GM23338 (cell line): ENCODE results near the gene KIRREL3. TPM values are rescaled to one million over a fixed set of nuclear protein-coding genes. Genes with fewer than 3 reads are reported as not detected.

Experiments used
- ATAC-seq: fragments of 200-7000 bp; cut with Tn5 transposase; 3 replicates; pipeline ENCODE4 v1.9.1; 2020
- DNase-seq: peaks from one replicate; pipeline ENCODE4 v3.0.0-alpha.2; 2015; ENCODE audit warnings: low spot score
- H2AFZ ChIP-seq: fragments of 200-600 bp; sonication (generic); 2 replicates; pipeline ENCODE4 v1.8.0; 2016; ENCODE audit warnings: antibody characterized with exemption, mild to moderate bottlenecking, moderate library complexity
- H3F3A ChIP-seq: fragments of 200-600 bp; sonication (generic); replicated peaks from 2 replicates; pipeline ENCODE4 v1.8.0; 2017; ENCODE audit warnings: antibody characterized with exemption, mixed run types, low read depth
- H3K27ac ChIP-seq: fragments of 200-600 bp; sonication (generic); 2 replicates; pipeline ENCODE4 v1.6.1; 2016; ENCODE audit warnings: low read depth
- H3K27me3 ChIP-seq: fragments of 200-600 bp; sonication (generic); 2 replicates; pipeline ENCODE4 v1.8.0; 2016; ENCODE audit warnings: mild to moderate bottlenecking, mixed run types, moderate library complexity; ENCODE audit not compliant: insufficient read depth
- H3K36me3 ChIP-seq: fragments of 200-600 bp; sonication (generic); 2 replicates; pipeline ENCODE4 v1.8.0; 2016; ENCODE audit warnings: mild to moderate bottlenecking; ENCODE audit not compliant: insufficient read depth
- H3K4me1 ChIP-seq: fragments of 200-600 bp; sonication (generic); 2 replicates; pipeline ENCODE4 v1.8.0; 2016; ENCODE audit warnings: mild to moderate bottlenecking, moderate library complexity; ENCODE audit not compliant: insufficient read depth
- H3K4me2 ChIP-seq: fragments of 200-600 bp; sonication (generic); 2 replicates; pipeline ENCODE4 v1.7.1; 2017; ENCODE audit warnings: mixed run types
- H3K4me3 ChIP-seq: fragments of 200-600 bp; sonication (generic); 2 replicates; pipeline ENCODE4 v1.6.1; 2016; ENCODE audit warnings: mixed run types
- H3K79me2 ChIP-seq: fragments of 200-600 bp; sonication (generic); replicated peaks from 2 replicates; pipeline ENCODE4 v1.8.0; 2017; ENCODE audit warnings: mild to moderate bottlenecking; ENCODE audit not compliant: insufficient read depth
- H3K9me2 ChIP-seq: fragments of 200-600 bp; sonication (generic); 2 replicates; pipeline ENCODE4 v1.8.0; 2017; ENCODE audit not compliant: insufficient read depth
- H4K20me1 ChIP-seq: fragments of 200-600 bp; sonication (generic); replicated peaks from 2 replicates; pipeline ENCODE4 v1.8.0; 2017; ENCODE audit warnings: mild to moderate bottlenecking; ENCODE audit not compliant: insufficient read depth
- H3K27ac Mint-ChIP-seq: 2 replicates; pipeline ENCODE4 v1.8.0; 2020; ENCODE audit warnings: inconsistent platforms, mild to moderate bottlenecking, moderate library complexity, mixed read lengths
- H3K27me3 Mint-ChIP-seq: 3 replicates; pipeline ENCODE4 v1.8.0; 2022; ENCODE audit warnings: low read depth, mild to moderate bottlenecking, moderate library complexity, mixed read lengths, inconsistent platforms; ENCODE audit not compliant: insufficient read depth, poor library complexity
- H3K36me3 Mint-ChIP-seq: 3 replicates; pipeline ENCODE4 v1.8.0; 2021; ENCODE audit warnings: low read depth, mild to moderate bottlenecking, inconsistent platforms, moderate library complexity, mixed read lengths
- H3K4me1 Mint-ChIP-seq: 3 replicates; pipeline ENCODE4 v1.8.0; 2020; ENCODE audit warnings: mild to moderate bottlenecking, inconsistent platforms, mixed read lengths
- H3K4me3 Mint-ChIP-seq: 3 replicates; pipeline ENCODE4 v1.8.0; 2021; ENCODE audit warnings: moderate library complexity, mild to moderate bottlenecking, inconsistent platforms, mixed read lengths
- H3K9me3 Mint-ChIP-seq: 3 replicates; pipeline ENCODE4 v1.8.0; 2020; ENCODE audit warnings: moderate library complexity, mild to moderate bottlenecking, inconsistent platforms, mixed read lengths
- CREB1 ChIP-seq: fragments of 250-450 bp; sonication (Bioruptor Pico); IDR thresholded peaks from 2 replicates; pipeline ENCODE4 v1.5.0; 2020; ENCODE audit warnings: low read depth, mild to moderate bottlenecking, moderate library complexity
- EZH2 ChIP-seq: fragments of 200-600 bp; sonication (generic); IDR thresholded peaks from one replicate; pipeline ENCODE4 v1.8.0; 2017; ENCODE audit warnings: antibody characterized with exemption, mild to moderate bottlenecking, low read depth; ENCODE audit not compliant: unreplicated experiment
- EZH2phosphoT487 ChIP-seq: fragments of 200-600 bp; sonication (generic); IDR thresholded peaks from one replicate; pipeline ENCODE4 v1.8.1; 2018; ENCODE audit warnings: antibody characterized with exemption; ENCODE audit not compliant: unreplicated experiment
- JUNB ChIP-seq: IDR thresholded peaks from one replicate; pipeline ENCODE4 v1.6.1; 2016; ENCODE audit warnings: antibody characterized with exemption; ENCODE audit not compliant: unreplicated experiment
- NANOG ChIP-seq: IDR thresholded peaks from 2 replicates; pipeline ENCODE4 v1.6.1; 2016; ENCODE audit warnings: antibody characterized with exemption, borderline replicate concordance
- POLR2AphosphoS5 ChIP-seq: IDR thresholded peaks from 2 replicates; pipeline ENCODE4 v1.6.1; 2016; ENCODE audit warnings: antibody characterized with exemption, low read depth
- STAT1 ChIP-seq: IDR thresholded peaks from one replicate; pipeline ENCODE4 v1.6.1; 2016; ENCODE audit warnings: antibody characterized with exemption; ENCODE audit not compliant: unreplicated experiment
- ZNF114 ChIP-seq: fragments of 250-450 bp; sonication (Bioruptor Pico); IDR thresholded peaks from 2 replicates; pipeline ENCODE4 v1.5.0; 2020; ENCODE audit warnings: mild to moderate bottlenecking, moderate library complexity
- ZNF331 ChIP-seq: fragments of 250-450 bp; sonication (Bioruptor Pico); IDR thresholded peaks from 2 replicates; pipeline ENCODE4 v1.5.0; 2020; ENCODE audit warnings: low read depth, mild to moderate bottlenecking, moderate library complexity
- polyA plus RNA-seq: library from polyadenylated mRNA; unstranded; fragments of >200 nt; fragmentation: Nextera tagmentation; extraction: Ambion mirVana; gene quantifications from 2 replicates; pipeline ENCODE4 v1.2.1, GENCODE V29; 2016
- total RNA-seq: library from RNA; depleted of rRNA; stranded (reverse); fragments of >200 nt; shearing (Covaris generic); gene quantifications from 2 replicates; pipeline ENCODE4 v1.2.3, GENCODE V29; 2014
- TF ChIP-seq, protein P1 (sequence below): IDR thresholded peaks from one replicate; pipeline ENCODE4 v1.6.1; 2018; ENCODE audit warnings: antibody characterized with exemption; ENCODE audit not compliant: unreplicated experiment
- TF ChIP-seq, protein P2 (sequence below), 2 experiments: fragments of 200-600 bp in 1 of 2; sonication (generic) in 1 of 2; conservative IDR thresholded peaks; 2 replicates each; pipeline versions ENCODE4 v1.5.1 to v1.6.1; 2016 to 2017; ENCODE audit warnings: antibody characterized with exemption in 2 of 2, low read depth in 2 of 2, mild to moderate bottlenecking in 2 of 2, moderate library complexity in 1 of 2
- TF ChIP-seq, protein P3 (sequence below): IDR thresholded peaks from 2 replicates; pipeline ENCODE4 v1.6.1; 2016; ENCODE audit warnings: antibody characterized with exemption

KIRREL3 gene
- total and polyA plus RNA-seq, 2 experiments from 2014 or later: 0.13 to 1.5 TPM

DNA sequence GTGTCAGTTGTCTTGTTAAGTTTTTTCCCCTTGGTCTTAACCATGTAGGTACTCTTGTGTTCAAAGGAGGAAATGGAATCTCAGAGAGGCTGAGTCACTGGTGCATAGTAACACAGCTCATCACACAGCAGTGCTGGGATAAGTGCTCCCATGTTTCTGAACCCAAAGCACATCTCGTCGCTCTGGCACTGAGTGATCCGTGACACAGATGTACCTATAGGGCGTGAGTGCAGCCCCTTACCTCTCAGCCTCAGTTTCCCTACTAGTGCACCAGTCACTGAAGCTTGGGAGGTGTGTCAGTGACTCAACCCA, 411.1 kb downstream of the KIRREL3 start:
- Mint-ChIP-seq H3K36me3 (no peaks in the 10 kb centered on the region), H3K4me3 (no peak overlapping the region), H3K27me3 (peaks cover 7% of the 10 kb centered on the region), H3K9me3 (no peaks in the 10 kb centered on the region), H3K4me1 (peaks cover 11% of the 10 kb centered on the region), H3K27ac (no peak overlapping the region)
- DNase-seq (no peak), ATAC-seq (no peak)
- Histone ChIP-seq H3F3A (no peaks in the 10 kb centered on the region), H3K27ac (no peak overlapping the region), H3K9me2 (no peaks in the 10 kb centered on the region), H3K4me3 (no peak overlapping the region), H3K79me2 (no peaks in the 10 kb centered on the region), H3K4me1 (peaks cover 41% of the 10 kb centered on the region), H3K27me3 (no peaks in the 10 kb centered on the region), H2AFZ (no peak overlapping the region), H4K20me1 (no peaks in the 10 kb centered on the region), H3K36me3 (no peaks in the 10 kb centered on the region), H3K4me2 (no peak overlapping the region)
- no peak for TF ChIP-seq STAT1
- TF ChIP-seq CREB1: no peak

DNA sequence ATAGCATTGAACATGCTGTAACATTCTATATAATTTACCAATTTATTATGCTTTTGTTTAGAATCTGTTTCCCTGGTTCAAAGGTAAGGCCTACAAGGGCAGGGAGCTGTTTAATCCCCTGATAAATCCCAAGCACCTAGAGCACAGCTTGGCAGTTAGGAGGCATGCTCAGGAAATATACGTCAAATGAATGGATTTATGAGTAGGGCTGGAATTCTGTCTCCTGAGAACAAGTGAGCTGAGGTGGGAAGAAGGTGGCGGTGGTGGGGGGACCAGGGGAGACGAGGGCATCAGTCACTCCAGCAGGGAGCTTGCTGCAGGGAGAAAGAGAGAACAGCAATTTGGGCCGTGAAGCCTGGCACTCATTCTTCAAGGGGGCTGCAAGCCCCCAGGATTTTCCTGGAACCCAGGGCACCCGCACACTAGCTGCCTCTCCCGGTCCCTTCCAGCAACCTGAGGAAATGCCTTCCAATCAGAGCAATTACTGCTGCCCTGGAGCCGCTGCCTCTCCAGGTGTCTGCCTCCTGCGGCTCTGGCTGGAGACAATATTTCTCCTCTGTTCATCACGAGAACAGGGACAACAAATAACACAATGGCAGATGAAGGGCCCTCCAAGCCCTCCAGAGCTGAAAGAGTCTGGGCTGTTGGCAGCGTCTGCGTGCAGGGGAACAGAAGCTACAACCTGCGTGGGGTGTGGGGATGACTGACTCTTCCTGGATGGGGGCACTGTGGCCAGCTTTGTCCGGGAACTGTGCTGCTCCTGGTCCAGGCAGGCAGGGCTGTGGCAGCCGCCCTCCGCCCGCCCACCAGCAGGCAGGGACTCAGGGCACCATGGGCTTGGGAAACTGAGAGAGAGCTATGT, 411.7 kb downstream of the KIRREL3 start:
- H3K9me3 Mint-ChIP-seq: no peaks in the 10 kb centered on the region
- no peak overlapping the region for H3K27ac ChIP-seq
- no peaks in the 10 kb centered on the region for H3K9me2 ChIP-seq
- no peak overlapping the region for H3K4me2 ChIP-seq
- H3F3A ChIP-seq: no peaks in the 10 kb centered on the region
- H3K36me3 Mint-ChIP-seq: no peaks in the 10 kb centered on the region
- ATAC-seq (no peak), DNase-seq (no peak)
- no peak overlapping the region for H3K4me3 Mint-ChIP-seq
- H3K36me3 ChIP-seq: no peaks in the 10 kb centered on the region
- no peak overlapping the region for H3K27ac Mint-ChIP-seq
- peaks cover 9% of the 10 kb centered on the region for H3K27me3 Mint-ChIP-seq
- H3K4me1 Mint-ChIP-seq: peaks cover 11% of the 10 kb centered on the region
- H3K27me3 ChIP-seq: no peaks in the 10 kb centered on the region
- no peak overlapping the region for H3K4me3 ChIP-seq
- peaks cover 41% of the 10 kb centered on the region for H3K4me1 ChIP-seq
- H2AFZ ChIP-seq: peak overlapping the region; percentile 32; the same call in 1 of the 2 replicates
- H4K20me1 ChIP-seq: no peaks in the 10 kb centered on the region
- H3K79me2 ChIP-seq: no peaks in the 10 kb centered on the region
- TF ChIP-seq, protein P1, sequence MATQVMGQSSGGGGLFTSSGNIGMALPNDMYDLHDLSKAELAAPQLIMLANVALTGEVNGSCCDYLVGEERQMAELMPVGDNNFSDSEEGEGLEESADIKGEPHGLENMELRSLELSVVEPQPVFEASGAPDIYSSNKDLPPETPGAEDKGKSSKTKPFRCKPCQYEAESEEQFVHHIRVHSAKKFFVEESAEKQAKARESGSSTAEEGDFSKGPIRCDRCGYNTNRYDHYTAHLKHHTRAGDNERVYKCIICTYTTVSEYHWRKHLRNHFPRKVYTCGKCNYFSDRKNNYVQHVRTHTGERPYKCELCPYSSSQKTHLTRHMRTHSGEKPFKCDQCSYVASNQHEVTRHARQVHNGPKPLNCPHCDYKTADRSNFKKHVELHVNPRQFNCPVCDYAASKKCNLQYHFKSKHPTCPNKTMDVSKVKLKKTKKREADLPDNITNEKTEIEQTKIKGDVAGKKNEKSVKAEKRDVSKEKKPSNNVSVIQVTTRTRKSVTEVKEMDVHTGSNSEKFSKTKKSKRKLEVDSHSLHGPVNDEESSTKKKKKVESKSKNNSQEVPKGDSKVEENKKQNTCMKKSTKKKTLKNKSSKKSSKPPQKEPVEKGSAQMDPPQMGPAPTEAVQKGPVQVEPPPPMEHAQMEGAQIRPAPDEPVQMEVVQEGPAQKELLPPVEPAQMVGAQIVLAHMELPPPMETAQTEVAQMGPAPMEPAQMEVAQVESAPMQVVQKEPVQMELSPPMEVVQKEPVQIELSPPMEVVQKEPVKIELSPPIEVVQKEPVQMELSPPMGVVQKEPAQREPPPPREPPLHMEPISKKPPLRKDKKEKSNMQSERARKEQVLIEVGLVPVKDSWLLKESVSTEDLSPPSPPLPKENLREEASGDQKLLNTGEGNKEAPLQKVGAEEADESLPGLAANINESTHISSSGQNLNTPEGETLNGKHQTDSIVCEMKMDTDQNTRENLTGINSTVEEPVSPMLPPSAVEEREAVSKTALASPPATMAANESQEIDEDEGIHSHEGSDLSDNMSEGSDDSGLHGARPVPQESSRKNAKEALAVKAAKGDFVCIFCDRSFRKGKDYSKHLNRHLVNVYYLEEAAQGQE: no peak
- TF ChIP-seq JUNB (no peak), NANOG (no peak), STAT1 (no peak), POLR2AphosphoS5 (no peak), CREB1 (no peak), ZNF331 (CRISPR knock-in tag) (no peak), EZH2phosphoT487 (no peak), EZH2 (no peak), ZNF114 (CRISPR knock-in tag) (no peak)
- TF ChIP-seq, protein P2, sequence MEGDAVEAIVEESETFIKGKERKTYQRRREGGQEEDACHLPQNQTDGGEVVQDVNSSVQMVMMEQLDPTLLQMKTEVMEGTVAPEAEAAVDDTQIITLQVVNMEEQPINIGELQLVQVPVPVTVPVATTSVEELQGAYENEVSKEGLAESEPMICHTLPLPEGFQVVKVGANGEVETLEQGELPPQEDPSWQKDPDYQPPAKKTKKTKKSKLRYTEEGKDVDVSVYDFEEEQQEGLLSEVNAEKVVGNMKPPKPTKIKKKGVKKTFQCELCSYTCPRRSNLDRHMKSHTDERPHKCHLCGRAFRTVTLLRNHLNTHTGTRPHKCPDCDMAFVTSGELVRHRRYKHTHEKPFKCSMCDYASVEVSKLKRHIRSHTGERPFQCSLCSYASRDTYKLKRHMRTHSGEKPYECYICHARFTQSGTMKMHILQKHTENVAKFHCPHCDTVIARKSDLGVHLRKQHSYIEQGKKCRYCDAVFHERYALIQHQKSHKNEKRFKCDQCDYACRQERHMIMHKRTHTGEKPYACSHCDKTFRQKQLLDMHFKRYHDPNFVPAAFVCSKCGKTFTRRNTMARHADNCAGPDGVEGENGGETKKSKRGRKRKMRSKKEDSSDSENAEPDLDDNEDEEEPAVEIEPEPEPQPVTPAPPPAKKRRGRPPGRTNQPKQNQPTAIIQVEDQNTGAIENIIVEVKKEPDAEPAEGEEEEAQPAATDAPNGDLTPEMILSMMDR (conservative IDR thresholded peaks at IDR 0.05; ENCODE audit: low read depth in 2 of 2): no peak
- TF ChIP-seq, protein P3, sequence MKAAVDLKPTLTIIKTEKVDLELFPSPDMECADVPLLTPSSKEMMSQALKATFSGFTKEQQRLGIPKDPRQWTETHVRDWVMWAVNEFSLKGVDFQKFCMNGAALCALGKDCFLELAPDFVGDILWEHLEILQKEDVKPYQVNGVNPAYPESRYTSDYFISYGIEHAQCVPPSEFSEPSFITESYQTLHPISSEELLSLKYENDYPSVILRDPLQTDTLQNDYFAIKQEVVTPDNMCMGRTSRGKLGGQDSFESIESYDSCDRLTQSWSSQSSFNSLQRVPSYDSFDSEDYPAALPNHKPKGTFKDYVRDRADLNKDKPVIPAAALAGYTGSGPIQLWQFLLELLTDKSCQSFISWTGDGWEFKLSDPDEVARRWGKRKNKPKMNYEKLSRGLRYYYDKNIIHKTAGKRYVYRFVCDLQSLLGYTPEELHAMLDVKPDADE: no peak
